Cerebellar nuclear complex (tissue), 1 donor: ENCODE results near the gene ANXA3.
"Not testable (repeated sequence)": the region's sequence is repeated elsewhere in the genome, so short reads cannot be mapped to it uniquely, and the experiment has no call there.

ENCODE experiments used
- DNase-seq, 2 experiments: peaks; one replicate each; lab custom pipeline; 2025; lab: John Stamatoyannopoulos, UW

ANXA3 gene, protein sequence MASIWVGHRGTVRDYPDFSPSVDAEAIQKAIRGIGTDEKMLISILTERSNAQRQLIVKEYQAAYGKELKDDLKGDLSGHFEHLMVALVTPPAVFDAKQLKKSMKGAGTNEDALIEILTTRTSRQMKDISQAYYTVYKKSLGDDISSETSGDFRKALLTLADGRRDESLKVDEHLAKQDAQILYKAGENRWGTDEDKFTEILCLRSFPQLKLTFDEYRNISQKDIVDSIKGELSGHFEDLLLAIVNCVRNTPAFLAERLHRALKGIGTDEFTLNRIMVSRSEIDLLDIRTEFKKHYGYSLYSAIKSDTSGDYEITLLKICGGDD

GRCh38 chr4:78551420-78552351 lies at the start of gene ANXA3:
Gene ANXA3, plus strand, starts transcription at chr4:78551770. Its CDS starts 2,704 bp downstream, at chr4:78554474.
- DNase-seq: no peak

GRCh38 chr4:78506260-78506659 lies 45.3 kb upstream of the ANXA3 start:
- not testable (repeated sequence) for DNase-seq

DNA sequence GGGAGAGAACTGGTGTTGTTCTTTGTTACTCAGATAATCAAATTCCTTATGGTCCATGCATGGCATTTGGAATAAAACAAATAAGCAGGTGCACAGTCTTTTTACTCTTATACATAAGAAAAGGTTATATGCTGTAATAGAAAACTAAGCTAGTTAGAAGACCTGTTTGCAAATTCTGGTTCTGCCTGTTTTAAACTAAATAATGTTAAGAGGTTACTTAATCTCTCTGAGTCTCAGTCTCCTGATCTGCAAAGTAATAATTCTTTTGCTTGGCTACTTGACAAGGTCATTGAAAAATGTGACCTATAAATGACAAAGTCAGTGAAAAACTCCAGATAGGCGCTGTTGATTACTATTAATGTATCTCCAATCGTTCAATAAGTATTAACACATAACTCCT lies 42.5 kb upstream of the ANXA3 start:
- DNase-seq: no peak

DNA sequence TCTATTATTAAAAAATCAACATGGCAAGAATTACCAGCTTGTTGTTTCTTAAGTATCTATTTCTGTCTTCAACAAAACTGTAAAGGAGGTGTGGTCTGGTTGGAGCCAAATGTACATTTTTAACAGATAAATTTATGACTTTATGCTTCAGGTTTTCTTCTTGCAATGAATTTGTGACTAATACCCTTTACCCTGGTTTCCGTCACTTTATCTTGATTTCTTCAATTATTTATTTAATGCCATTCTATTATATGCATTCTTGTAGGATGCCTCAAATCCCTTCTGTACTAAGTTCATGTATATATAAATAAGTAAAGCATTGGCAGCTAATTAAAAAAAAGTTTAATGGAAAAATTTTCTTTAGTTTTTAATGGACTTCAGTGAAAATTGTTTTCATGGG lies 41.5 kb upstream of the ANXA3 start:
- no peak for DNase-seq

GRCh38 chr4:78510681-78511080 lies 40.9 kb upstream of the ANXA3 start:
- no peak for DNase-seq

DNA sequence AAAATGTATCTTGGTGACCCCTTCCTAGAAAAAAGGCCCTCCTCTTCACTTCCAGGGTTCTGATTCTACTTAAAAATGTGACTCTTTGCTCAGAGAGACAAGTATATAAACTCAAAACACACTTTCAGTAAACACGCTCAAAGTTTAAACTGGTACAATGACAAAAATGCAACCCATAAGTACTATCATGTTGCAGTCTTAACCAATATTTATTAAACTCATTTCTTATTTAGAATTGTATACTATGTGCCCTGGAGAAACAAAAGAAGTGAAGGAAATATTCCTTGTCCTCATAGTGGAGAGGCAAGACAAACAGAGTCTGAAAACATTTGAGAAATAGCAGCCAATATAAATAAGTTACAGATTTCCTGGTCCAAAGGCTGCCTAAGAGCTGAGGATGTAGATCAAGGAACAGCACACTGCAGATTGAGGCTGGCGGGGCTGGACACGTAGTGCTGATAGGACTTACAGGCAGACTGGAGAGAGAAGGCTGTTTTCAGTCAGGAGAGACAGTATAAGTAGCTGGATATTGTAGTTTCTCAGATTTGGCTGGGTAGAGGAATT lies 39.1 kb upstream of the ANXA3 start:
- DNase-seq: no peak

GRCh38 chr4:78513411-78513975 lies 38.1 kb upstream of the ANXA3 start:
- no peak for DNase-seq

GRCh38 chr4:78517050-78517652 lies 34.4 kb upstream of the ANXA3 start:
- DNase-seq: no peak

DNA sequence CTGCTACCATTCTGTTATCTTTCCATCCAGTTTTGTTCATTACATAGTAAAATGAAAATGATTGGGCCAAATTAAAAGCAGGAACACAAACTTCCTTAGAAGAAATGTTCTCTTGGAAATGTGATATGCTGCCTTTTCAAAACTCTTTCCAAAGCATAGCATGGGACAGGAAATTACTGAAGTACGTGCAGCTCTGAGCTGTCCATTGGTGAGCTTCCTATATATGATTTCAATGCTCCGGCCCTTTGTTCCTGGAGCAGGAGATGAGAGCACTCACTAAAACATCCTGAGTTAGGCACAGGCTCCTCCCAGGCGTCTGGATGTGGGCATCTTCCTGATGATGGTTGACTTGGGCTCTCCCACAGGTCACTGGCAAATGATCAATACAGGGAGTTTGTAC lies 33.0 kb upstream of the ANXA3 start:
- DNase-seq: no peak

DNA sequence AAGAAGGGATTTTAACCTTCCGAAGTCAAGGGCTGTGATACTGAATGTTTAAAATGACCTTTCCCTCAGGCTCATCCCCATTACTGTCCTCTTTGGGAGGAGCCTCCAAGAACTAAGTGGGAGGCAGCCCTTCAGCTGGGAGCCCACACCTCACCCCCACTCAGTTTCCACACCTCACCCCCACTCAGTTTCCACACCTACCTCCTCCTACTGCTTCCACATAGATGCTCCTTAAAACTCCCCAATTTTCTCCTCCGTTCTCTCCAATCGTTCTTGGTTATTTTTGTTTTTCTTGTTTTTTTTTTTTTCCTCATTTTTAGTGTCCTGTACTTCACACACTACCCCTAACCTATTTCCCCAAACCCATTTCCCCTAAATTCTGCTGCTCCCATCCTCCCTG lies 31.6 kb upstream of the ANXA3 start:
- DNase-seq: no peak

DNA sequence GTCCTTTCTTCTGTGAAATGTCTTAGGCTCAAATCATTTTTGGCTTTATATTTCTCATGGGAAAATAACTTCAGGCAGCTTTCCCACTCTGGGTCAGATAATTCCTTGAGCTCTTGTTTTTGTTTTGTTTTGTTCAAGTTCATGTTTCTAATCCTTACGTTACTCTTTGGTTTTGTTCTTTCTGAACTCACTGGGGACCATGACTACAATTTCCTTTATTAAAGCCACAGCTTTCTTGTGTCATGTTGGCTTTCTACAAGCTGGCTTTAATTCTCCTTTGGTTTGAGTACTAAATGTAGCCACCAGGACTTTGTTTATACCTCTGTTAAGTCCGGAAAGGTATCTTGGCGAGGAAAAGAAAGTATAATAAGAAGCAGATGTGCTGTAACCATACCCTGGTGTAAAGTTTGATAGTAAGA lies 30.8 kb upstream of the ANXA3 start:
- DNase-seq: no peak

DNA sequence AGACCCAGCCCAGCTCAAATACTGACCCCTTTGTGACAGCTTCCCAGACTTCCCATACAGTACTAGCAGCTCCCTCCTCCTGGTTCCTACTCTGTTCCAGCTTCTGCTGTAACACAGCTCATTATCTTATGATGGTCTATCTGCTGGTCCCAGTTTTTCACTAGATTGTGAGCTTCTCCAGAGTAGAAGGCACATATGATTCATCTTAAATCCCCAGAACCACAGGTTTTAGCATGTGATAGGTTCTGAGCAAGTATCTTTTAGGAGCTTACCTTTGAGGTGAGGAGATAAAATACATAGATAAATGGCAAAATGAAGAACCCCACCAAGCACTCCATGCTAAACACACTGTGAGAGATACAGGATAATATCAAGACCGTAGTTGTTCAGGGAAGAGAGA lies 27.6 kb upstream of the ANXA3 start:
- no peak for DNase-seq

GRCh38 chr4:78525559-78525958 lies 26.0 kb upstream of the ANXA3 start:
- no peak for DNase-seq

GRCh38 chr4:78527103-78527502 lies 24.5 kb upstream of the ANXA3 start:
- no peak for DNase-seq

DNA sequence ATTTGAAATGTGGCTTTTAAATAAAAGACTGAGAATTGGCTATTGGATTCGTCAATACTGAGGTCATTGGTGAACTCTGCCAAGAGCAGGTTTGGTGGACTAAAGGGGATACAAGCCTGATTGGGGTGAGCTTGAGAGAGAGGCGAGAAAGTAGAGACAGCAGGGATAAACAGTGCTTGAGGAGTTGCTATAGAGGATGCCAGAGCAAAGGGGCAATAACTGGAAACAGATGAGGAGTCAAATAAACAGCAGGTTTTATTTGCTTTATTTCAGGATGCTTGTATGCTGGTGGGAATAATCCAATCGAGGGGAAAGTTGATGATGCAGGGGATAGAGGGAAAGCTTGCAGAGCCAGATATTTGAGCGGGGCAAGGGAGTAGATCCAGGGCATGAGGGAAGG lies 24.0 kb upstream of the ANXA3 start:
- DNase-seq: no peak

- DNase-seq: no peak
Observed at GRCh38 chr4:78528327-78528726, 23.2 kb upstream of the ANXA3 start.

DNA sequence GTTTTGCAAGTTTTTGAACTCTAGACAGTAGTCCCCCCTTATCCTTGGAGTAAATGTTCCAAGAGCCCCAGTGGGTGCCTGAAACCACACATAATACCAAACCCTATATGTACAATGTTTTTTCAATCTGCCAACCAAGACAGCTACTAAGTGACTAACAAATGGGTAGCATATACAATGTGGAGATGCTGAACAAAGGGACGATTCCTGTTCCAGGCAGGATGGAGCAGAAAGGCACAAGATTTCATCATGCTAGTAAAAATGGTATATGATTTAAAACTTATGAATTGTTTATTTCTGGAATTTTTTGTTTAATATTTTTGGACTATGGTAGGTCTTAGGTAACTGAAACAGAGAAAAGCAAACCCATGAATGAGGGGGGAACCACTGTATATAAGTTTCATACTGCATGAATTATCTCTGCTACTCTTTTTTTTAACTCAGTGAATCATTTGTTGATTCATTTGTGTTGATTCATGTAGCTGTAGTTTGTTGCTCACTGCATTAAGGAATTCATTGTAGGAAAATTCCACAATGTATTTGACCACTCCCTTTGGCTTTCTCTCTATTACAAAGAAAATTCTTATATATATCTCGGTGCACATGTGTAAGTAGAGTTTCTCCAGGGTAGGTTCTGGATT lies 21.9 kb upstream of the ANXA3 start:
- DNase-seq: no peak

- no peak for DNase-seq
Observed at GRCh38 chr4:78532046-78532445, 19.5 kb upstream of the ANXA3 start.

DNA sequence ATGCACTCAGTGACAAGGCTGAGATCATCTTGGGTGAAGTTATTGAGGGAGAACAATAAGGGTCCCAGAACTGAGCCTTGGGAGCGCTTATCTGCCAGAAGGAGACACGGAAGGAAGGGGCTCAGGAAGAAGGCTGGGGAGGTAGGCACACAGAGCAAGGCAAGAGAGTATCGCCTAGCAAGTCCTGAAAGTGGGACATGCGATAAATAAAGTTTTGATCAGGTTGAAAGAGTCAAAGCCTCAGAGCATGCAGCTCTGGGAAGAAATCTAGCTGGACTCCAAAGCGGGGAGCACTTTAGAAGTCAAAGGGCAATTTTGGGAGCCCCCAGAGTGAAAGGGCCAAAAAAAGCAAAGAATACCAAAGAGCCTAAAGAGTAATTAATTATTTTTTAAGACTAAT lies 17.7 kb upstream of the ANXA3 start:
- DNase-seq: no peak

GRCh38 chr4:78534286-78534955 lies 17.1 kb upstream of the ANXA3 start:
- DNase-seq: no peak

GRCh38 chr4:78542373-78542772 lies 9.2 kb upstream of the ANXA3 start:
- no peak for DNase-seq
